K562 (cell line): ENCODE data around the gene LCLAT1. TPM values are rescaled to one million over a fixed set of nuclear protein-coding genes. Genes with fewer than 3 reads are reported as not detected.

ENCODE experiments used
- ATAC-seq: fragments of 200-7000 bp; cut with Tn5 transposase; 3 replicates; pipeline ENCODE4 v1.9.1; 2020; ENCODE audit warnings: moderate library complexity
- BruUV-seq: library from RNA; stranded (reverse); fragments of 400-500 nt; replicated peaks from 2 replicates; lab custom pipeline; 2021; lab: Mats Ljungman, UMichigan
- CTCF ChIA-PET: fragments of 300-600 bp; formaldehyde crosslinking; extraction: SDS; loops from one replicate; lab custom pipeline; 2021; ENCODE audit warnings: low intra/inter-chr PET ratio; lab: Yijun Ruan, JAX
- POLR2A ChIA-PET: fragments of 300-600, 350-650 bp; sonication (Branson Sonifier 250); formaldehyde crosslinking; extraction: SDS; loops from one replicate; lab custom pipeline; 2021; ENCODE audit warnings: antibody characterized with exemption, inconsistent platforms; lab: Yijun Ruan, JAX
- DNase-seq, 4 experiments: peaks; one replicate each; pipeline versions ENCODE4 v3.0.0 to v3.0.0-alpha.2; 2011 to 2018; ENCODE audit warnings: low spot score in 3 of 4, mixed read lengths in 3 of 4; ENCODE audit errors: extremely low read depth in 1 of 4
- FAIRE-seq: peaks from 2 replicates; lab custom pipeline; 2011; peaks lifted over from hg19 to GRCh38; lab: Jason Lieb, UNC
- H2AFZ ChIP-seq: 2 replicates; pipeline ENCODE4 v1.6.0; 2011; ENCODE audit warnings: low read depth, low read length, control low read depth, inconsistent platforms
- H3K27ac ChIP-seq: fragments of 200-600 bp; 3 replicates; pipeline ENCODE4 v1.8.0; 2011; ENCODE audit warnings: low read depth, mild to moderate bottlenecking, control low read depth, inconsistent platforms, low read length, moderate library complexity, mixed read lengths; ENCODE audit errors: extremely low read depth
- H3K27me3 ChIP-seq, 2 experiments: fragments of 300-600 bp in 1 of 2; 2 replicates in 1 of 2; 3 replicates in 1 of 2; pipeline versions ENCODE4 v1.6.0 to v1.8.0; 2011; ENCODE audit warnings: inconsistent platforms in 2 of 2, low read length in 2 of 2, mild to moderate bottlenecking in 1 of 2, mixed read lengths in 1 of 2, moderate library complexity in 1 of 2; ENCODE audit not compliant: control insufficient read depth in 2 of 2, insufficient read depth in 2 of 2
- H3K36me3 ChIP-seq: fragments of 300-600 bp; 3 replicates; pipeline ENCODE4 v1.8.0; 2011; ENCODE audit warnings: mild to moderate bottlenecking, low read length, inconsistent platforms; ENCODE audit not compliant: control insufficient read depth, insufficient read depth
- H3K4me1 ChIP-seq, 2 experiments: fragments of 200-600 bp in 1 of 2; replicated peaks in 1 of 2; 2 replicates in 1 of 2; 3 replicates in 1 of 2; pipeline versions ENCODE4 v1.5.1 to v1.8.0; 2011; ENCODE audit warnings: inconsistent platforms in 2 of 2, low read length in 2 of 2, mild to moderate bottlenecking in 1 of 2, mixed read lengths in 1 of 2, moderate library complexity in 1 of 2; ENCODE audit not compliant: control insufficient read depth in 2 of 2, insufficient read depth in 2 of 2
- H3K4me2 ChIP-seq: 2 replicates; pipeline ENCODE4 v1.6.1; 2011; ENCODE audit warnings: low read length, control low read depth, inconsistent platforms, mixed read lengths; ENCODE audit not compliant: insufficient read depth
- H3K4me3 ChIP-seq: fragments of 200-600 bp; sonication (generic), shearing (Covaris generic); 2 replicates; pipeline ENCODE4 v1.5.1; 2016; ENCODE audit warnings: control low read depth, inconsistent platforms
- H3K79me2 ChIP-seq: fragments of 200-600 bp; 3 replicates; pipeline ENCODE4 v1.8.0; 2011; ENCODE audit warnings: low read length, inconsistent platforms; ENCODE audit not compliant: control insufficient read depth, insufficient read depth
- H3K9ac ChIP-seq, 2 experiments: 2 replicates each; pipeline versions ENCODE4 v1.6.0 to v1.6.1; 2011; ENCODE audit warnings: low read depth in 2 of 2, low read length in 2 of 2, control low read depth in 1 of 2, inconsistent platforms in 1 of 2, mild to moderate bottlenecking in 1 of 2, mixed read lengths in 1 of 2; ENCODE audit not compliant: insufficient read depth in 1 of 2
- H3K9me1 ChIP-seq: one replicate; pipeline ENCODE4 v1.6.0; 2011; ENCODE audit warnings: inconsistent platforms, mild to moderate bottlenecking, low read length, moderate library complexity; ENCODE audit not compliant: control insufficient read depth, insufficient read depth
- H3K9me3 ChIP-seq: replicated peaks from 2 replicates; pipeline ENCODE4 v1.5.1; 2011; ENCODE audit warnings: low read depth, low read length, inconsistent platforms; ENCODE audit not compliant: control insufficient read depth, insufficient read depth
- H4K20me1 ChIP-seq: replicated peaks from 2 replicates; pipeline ENCODE4 v1.6.1; 2011; ENCODE audit warnings: low read length, inconsistent platforms, mixed read lengths; ENCODE audit not compliant: control insufficient read depth, insufficient read depth
- ARHGAP35 ChIP-seq: fragments of 450-650 bp; IDR thresholded peaks from 2 replicates; pipeline ENCODE4 v1.6.1; 2018; ENCODE audit not compliant: partially characterized antibody
- BRF1 ChIP-seq: IDR thresholded peaks from 3 replicates; pipeline ENCODE4 v1.6.1; 2011; ENCODE audit warnings: borderline replicate concordance, mild to moderate bottlenecking; ENCODE audit not compliant: insufficient read length; ENCODE audit errors: extremely low read depth
- CHD1 ChIP-seq: fragments of 200-600 bp; sonication (generic); IDR thresholded peaks from one replicate; pipeline ENCODE4 v1.6.1; 2012; ENCODE audit warnings: mild to moderate bottlenecking, moderate library complexity, low read length, inconsistent platforms
- MECOM ChIP-seq: fragments of 250-450 bp; sonication (Bioruptor Pico); IDR thresholded peaks from 2 replicates; pipeline ENCODE4 v1.8.0; 2022; ENCODE audit warnings: inconsistent platforms
- NCOA1 ChIP-seq: fragments of 450-650 bp; IDR thresholded peaks from 2 replicates; pipeline ENCODE4 v1.6.1; 2016; ENCODE audit warnings: low read depth
- NFIC ChIP-seq: fragments of 450-650 bp; IDR thresholded peaks from 2 replicates; pipeline ENCODE4 v1.6.1; 2017; ENCODE audit warnings: mild to moderate bottlenecking, inconsistent platforms
- RBM39 ChIP-seq: fragments of 200-400 bp; formaldehyde crosslinking; optimal IDR thresholded peaks from 2 replicates; pipeline ENCODE3; 2018; ENCODE audit warnings: low read depth, low read length
- TGIF2 ChIP-seq: sonication (generic); formaldehyde crosslinking; IDR thresholded peaks from 2 replicates; pipeline ENCODE4 v1.8.1; 2022; ENCODE audit warnings: mild to moderate bottlenecking, missing genetic modification reagents, moderate library complexity
- XRCC3 ChIP-seq: fragments of 450-650 bp; IDR thresholded peaks from 2 replicates; pipeline ENCODE4 v1.6.1; 2017; ENCODE audit warnings: mild to moderate bottlenecking, moderate library complexity
- ZNF24 ChIP-seq: fragments of 450-650 bp; IDR thresholded peaks from 2 replicates; pipeline ENCODE4 v1.6.1; 2016
- WGBS: fragments of 100-300 bp; shearing (Covaris generic); methylation state at CpG from one replicate; pipeline ENCODE4 v1.1.6; 2016; ENCODE audit warnings: low coverage, mixed read lengths; ENCODE audit not compliant: insufficient coverage; ENCODE audit errors: missing lambda C conversion rate; 5-methylcytosine and 5-hydroxymethylcytosine counted together
- in situ Hi-C: fragments of 300-500 bp; cut with MboI; formaldehyde crosslinking; loops from 4 replicates; pipeline ENCODE4 v1.15.0; 2018; ENCODE audit warnings: inconsistent platforms, mixed read lengths
- intact Hi-C: fragments of 100-400 bp; cut with micrococcal nuclease; formaldehyde crosslinking; loops from 2 replicates; pipeline ENCODE4 v1.14.2; 2022
- polyA plus RNA-seq, 8 experiments: library from polyadenylated mRNA; depleted of rRNA in 4 of 8; stranded (reverse) in 5 of 8; unstranded in 3 of 8; fragments of >200 nt; fragmentation: Nextera tagmentation in 2 of 8; fragmentation: Illumina TruSeq in 1 of 8; extraction: Ambion mirVana in 2 of 8; extraction: Trizol in 1 of 8; gene quantifications; 2 replicates each; pipeline versions ENCODE4 v1.2.1 to v1.2.3, GENCODE V29; 2011 to 2014; ENCODE audit warnings: inconsistent platforms in 1 of 8, missing spikeins in 1 of 8
- total RNA-seq, 7 experiments: library from RNA; depleted of rRNA in 6 of 7; stranded (reverse); fragments of >200 nt in 6 of 7; fragmentation: Illumina TruSeq in 2 of 7; extraction: Trizol in 2 of 7; gene quantifications; 2 replicates each; pipeline versions ENCODE4 v1.2.1 to v1.2.3, GENCODE V29; 2011 to 2021; ENCODE audit warnings: low replicate concordance in 1 of 7
- TF ChIP-seq, protein P1 (sequence below), 2 experiments: fragments of 450-650 bp in 1 of 2; sonication (generic) in 1 of 2; formaldehyde crosslinking; conservative IDR thresholded peaks; 2 replicates each; pipeline versions ENCODE4 v1.4.0 to v1.8.1; 2020 to 2022; ENCODE audit warnings: mild to moderate bottlenecking in 1 of 2, missing genetic modification reagents in 1 of 2
- TF ChIP-seq, protein P2 (sequence below): fragments of 450-650 bp; IDR thresholded peaks from 2 replicates; pipeline ENCODE4 v1.6.1; 2016; ENCODE audit warnings: mild to moderate bottlenecking
- TF ChIP-seq, protein P3 (sequence below): fragments of 250-450 bp; sonication (Bioruptor Pico); IDR thresholded peaks from 2 replicates; pipeline ENCODE4 v1.5.0; 2021
- TF ChIP-seq, protein P4 (sequence below): sonication (generic); formaldehyde crosslinking; IDR thresholded peaks from 2 replicates; pipeline ENCODE4 v1.8.1; 2023; ENCODE audit warnings: mild to moderate bottlenecking, missing genetic modification reagents, moderate library complexity
- TF ChIP-seq, protein P5 (sequence below), 2 experiments: fragments of 250-450 bp in 1 of 2; fragments of 450-650 bp in 1 of 2; sonication (Bioruptor Pico) in 1 of 2; IDR thresholded peaks; 2 replicates each; pipeline versions ENCODE4 v1.6.1 to v1.8.0; 2016 to 2021; ENCODE audit warnings: mild to moderate bottlenecking in 2 of 2, moderate library complexity in 2 of 2, missing compliant biosample characterization in 1 of 2, missing genetic modification characterization in 1 of 2

Gene LCLAT1
- total and polyA plus RNA-seq, 9 of the 15 experiments (the other 6 are each of a cell fraction or from before 2014, with no cell fraction given) = 8.9 to 63.3 (median 25.4) TPM

DNA sequence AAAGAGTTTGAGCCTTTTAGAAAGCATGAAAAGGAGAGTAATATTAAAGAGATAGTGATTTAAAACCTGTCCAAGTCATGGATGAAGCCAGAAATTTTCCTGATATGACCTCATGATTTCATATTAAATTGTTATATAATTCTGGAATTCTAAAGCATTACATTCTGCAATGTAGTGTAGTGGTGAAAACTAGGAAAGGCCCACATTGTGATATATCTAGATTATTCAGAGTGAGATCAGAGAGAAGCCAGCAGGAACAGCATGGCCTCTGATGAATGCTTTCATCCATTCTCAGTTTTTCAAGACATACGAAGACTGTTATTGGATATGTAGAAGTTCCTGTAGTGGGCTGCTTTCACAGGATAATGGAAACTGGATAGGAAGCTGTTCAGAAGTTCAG is 98.8 kb downstream of the LCLAT1 start (continued):
- TF ChIP-seq, protein P1, sequence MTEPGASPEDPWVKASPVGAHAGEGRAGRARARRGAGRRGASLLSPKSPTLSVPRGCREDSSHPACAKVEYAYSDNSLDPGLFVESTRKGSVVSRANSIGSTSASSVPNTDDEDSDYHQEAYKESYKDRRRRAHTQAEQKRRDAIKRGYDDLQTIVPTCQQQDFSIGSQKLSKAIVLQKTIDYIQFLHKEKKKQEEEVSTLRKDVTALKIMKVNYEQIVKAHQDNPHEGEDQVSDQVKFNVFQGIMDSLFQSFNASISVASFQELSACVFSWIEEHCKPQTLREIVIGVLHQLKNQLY (CRISPR knock-in tag; conservative IDR thresholded peaks at IDR 0.05) = no peak
- TF ChIP-seq BRF1 (no peak), XRCC3 (no peak), NCOA1 (no peak)
- TF ChIP-seq, protein P2, sequence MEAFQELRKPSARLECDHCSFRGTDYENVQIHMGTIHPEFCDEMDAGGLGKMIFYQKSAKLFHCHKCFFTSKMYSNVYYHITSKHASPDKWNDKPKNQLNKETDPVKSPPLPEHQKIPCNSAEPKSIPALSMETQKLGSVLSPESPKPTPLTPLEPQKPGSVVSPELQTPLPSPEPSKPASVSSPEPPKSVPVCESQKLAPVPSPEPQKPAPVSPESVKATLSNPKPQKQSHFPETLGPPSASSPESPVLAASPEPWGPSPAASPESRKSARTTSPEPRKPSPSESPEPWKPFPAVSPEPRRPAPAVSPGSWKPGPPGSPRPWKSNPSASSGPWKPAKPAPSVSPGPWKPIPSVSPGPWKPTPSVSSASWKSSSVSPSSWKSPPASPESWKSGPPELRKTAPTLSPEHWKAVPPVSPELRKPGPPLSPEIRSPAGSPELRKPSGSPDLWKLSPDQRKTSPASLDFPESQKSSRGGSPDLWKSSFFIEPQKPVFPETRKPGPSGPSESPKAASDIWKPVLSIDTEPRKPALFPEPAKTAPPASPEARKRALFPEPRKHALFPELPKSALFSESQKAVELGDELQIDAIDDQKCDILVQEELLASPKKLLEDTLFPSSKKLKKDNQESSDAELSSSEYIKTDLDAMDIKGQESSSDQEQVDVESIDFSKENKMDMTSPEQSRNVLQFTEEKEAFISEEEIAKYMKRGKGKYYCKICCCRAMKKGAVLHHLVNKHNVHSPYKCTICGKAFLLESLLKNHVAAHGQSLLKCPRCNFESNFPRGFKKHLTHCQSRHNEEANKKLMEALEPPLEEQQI = no peak
- TF ChIP-seq, protein P3, sequence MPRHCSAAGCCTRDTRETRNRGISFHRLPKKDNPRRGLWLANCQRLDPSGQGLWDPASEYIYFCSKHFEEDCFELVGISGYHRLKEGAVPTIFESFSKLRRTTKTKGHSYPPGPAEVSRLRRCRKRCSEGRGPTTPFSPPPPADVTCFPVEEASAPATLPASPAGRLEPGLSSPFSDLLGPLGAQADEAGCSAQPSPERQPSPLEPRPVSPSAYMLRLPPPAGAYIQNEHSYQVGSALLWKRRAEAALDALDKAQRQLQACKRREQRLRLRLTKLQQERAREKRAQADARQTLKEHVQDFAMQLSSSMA (CRISPR knock-in tag) = no peak

DNA sequence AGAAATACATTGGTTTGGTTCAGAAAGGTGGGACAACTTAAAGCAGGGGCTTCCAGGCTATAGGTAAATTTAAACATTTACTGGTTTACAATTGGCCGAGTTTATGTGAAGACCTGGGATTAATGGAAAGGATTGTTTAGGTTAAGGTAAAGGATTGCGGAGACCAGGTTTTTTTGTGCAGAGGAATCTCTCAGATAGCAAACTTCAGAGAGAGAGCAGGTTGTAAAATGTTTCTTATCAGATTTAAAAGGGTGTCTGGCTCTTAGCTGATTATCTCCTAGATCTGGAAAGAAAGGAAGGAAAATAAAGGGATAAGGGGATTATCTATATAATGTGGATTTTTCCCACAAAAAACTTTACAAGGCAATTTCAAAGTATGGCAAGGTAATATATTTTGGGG is 101.3 kb downstream of the LCLAT1 start:
- in situ Hi-C loops = no loop called here
- POLR2A ChIA-PET = interaction anchor here (1.4 kb wide), 1 partner anchor 11 kb away, joined by 4 read pairs; no protein-coding TSS in a partner anchor
- FAIRE-seq = no peak

More for the DNA sequence above, 101.3 kb downstream of the LCLAT1 start:
- no peak overlapping the region for H2AFZ ChIP-seq
- no peaks in the 10 kb centered on the region for H3K4me1 ChIP-seq
- no peaks in the 10 kb centered on the region for H3K27me3 ChIP-seq
- 95% methylated on average over 2 of the region's 2 CpGs for WGBS
- H3K4me2 ChIP-seq = no peak overlapping the region
- no peaks in the 10 kb centered on the region for H4K20me1 ChIP-seq
- H3K4me3 ChIP-seq = no peak overlapping the region
- H3K36me3 ChIP-seq = 0 out of 3 replicates have a peak, but pooled peaks cover 2% of the 10 kb centered on the region
- H3K9me1 ChIP-seq = no peaks in the 10 kb centered on the region
- H3K27ac ChIP-seq = no peak overlapping the region
- no peak for ATAC-seq
- CTCF ChIA-PET = no interaction called here
- TF ChIP-seq RBM39 (no peak), ZNF24 (no peak), ARHGAP35 (no peak), MECOM (no peak), NFIC (no peak), NCOA1 (no peak), CHD1 (no peak), TGIF2 (CRISPR knock-in tag) (no peak)
- TF ChIP-seq, protein P4, sequence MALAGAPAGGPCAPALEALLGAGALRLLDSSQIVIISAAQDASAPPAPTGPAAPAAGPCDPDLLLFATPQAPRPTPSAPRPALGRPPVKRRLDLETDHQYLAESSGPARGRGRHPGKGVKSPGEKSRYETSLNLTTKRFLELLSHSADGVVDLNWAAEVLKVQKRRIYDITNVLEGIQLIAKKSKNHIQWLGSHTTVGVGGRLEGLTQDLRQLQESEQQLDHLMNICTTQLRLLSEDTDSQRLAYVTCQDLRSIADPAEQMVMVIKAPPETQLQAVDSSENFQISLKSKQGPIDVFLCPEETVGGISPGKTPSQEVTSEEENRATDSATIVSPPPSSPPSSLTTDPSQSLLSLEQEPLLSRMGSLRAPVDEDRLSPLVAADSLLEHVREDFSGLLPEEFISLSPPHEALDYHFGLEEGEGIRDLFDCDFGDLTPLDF (CRISPR knock-in tag) = no peak
- TF ChIP-seq, protein P5, sequence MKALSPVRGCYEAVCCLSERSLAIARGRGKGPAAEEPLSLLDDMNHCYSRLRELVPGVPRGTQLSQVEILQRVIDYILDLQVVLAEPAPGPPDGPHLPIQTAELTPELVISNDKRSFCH (CRISPR knock-in tag; IDR thresholded peaks at IDR 0.05) = no peak
- TF ChIP-seq, protein P5 (tag; IDR thresholded peaks at IDR 0.05) = no peak
- no peaks in the 10 kb centered on the region for H3K9me3 ChIP-seq
- intact Hi-C loops = no loop called here
- no TSS peak for BruUV-seq
- H3K9ac ChIP-seq = no peak overlapping the region
- peaks cover 6% of the 10 kb centered on the region; the same call in 2 of the 3 replicates for H3K79me2 ChIP-seq
- no peak for DNase-seq
